IPS DF 4.7 (cell line): Measurements from ENCODE around the gene NT5E.

Experiments
- DNase-seq: peaks from one replicate; pipeline ENCODE4 v3.0.0-alpha.2; 2013; ENCODE audit warnings: low spot score; ENCODE audit errors: extremely low read depth

NT5E gene

DNA sequence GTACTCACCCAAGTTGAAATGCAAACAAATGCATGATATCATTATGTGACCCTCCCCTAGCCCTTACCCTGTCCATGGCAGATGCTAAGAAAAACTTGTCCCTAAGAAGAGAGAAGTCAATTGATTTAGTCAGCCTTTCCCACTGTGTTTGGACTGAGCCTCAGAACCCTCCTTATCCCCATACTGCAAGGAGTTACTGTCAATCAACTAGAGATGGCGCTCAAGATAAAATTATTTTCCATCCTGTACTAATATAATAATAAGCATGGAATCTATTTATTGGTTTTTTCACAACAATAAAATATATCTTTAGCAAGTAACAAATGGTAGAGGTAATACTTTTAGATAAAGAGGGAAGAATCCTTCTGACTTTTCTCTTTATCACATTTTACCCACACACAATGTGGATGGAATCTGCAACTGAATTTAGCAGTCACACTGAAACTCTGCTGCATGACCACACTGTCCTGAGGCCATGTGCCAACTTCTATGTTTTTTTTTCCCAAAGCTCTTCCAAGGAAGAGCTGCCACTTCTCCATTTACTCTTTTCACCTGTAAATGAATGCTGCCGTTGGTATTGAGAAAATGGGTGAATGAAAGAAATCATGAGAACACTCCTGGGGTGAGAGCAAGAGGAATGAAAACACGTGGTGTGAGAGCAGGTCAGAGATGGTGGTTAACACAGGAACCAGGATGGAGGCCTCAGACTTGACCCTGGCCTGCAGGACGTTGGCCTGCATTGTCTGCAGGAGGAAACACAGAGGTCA, 10.5 kb downstream of the NT5E start:
- DNase-seq, result no peak

DNA sequence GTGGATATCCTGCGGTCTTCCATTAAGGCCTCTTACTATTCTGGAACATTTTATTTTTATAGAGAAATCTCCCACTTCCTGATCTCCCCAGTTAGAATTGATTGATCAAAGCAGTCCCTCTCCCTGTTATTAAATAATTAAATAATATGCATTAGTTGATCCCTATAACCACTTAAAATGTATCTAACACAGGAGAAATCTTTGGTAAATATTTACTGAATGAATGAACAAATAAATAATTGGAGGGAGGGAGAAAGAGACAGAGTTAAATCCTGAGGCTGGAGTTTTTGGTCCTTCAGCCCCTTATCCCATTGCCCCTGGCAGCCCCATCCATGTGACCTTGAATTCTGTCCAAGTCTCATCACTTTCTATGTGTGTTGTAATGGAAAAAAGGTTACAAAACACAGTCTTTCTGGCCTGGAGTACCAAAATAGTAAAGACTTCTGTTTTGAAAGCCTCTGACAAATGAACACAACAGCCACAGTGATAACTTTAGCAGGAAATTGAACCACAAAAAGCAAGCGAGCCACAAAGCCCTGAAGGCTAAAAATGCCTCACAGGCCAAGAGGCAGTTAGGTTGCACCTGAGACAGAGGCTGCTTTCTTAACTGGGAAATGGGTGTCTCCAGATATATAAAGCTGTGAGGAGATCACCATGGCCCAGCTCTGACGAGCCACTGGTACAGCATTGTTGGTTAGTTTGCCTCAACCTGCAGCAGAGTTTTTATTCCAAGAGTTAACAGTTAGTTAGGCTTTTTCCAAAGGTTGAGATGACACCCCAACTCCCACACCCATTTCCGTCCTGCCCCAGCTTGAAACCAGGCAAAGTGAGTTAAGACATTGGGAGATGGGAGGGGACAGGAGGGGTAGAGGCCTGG, 11.3 kb downstream of the NT5E start:
- no peak for DNase-seq

DNA sequence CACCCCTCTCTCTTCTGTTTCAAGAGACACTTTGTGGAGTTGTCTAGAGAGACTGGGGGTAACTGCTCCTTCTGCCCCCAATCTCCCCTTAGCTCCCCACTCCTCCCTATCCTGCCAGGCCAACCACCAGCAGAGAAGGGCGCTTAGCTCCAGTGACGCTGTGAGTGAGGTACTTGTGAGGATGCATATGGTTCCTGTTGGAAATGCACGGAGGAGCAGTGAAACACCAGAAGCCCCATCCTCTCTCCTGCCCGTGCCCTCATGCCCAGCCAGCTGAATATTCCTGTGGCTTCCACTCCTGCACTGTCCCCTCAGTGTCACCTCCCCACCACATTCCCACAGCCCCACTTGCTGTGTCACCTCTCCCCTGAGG, 11.9 kb downstream of the NT5E start:
- no peak for DNase-seq

DNA sequence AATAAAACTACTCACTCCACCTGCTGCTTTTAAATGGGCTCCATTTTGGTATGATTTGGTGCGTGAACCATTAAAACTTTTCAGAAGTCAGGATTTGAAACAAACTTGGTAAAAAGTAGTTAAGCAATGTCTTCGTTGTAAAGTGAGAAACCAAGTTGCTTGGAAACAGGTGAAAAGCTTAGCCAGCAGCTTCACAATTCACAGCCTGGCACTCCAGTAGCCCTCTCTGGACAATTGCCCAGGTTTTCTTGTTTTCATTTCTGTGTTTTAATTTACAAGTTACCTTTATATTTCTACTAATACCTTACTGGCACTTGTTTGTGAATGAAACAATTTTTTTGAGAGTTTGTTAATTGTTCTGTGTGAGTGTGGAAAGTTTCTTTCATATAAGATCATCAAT, 12.8 kb downstream of the NT5E start:
- no peak for DNase-seq

DNA sequence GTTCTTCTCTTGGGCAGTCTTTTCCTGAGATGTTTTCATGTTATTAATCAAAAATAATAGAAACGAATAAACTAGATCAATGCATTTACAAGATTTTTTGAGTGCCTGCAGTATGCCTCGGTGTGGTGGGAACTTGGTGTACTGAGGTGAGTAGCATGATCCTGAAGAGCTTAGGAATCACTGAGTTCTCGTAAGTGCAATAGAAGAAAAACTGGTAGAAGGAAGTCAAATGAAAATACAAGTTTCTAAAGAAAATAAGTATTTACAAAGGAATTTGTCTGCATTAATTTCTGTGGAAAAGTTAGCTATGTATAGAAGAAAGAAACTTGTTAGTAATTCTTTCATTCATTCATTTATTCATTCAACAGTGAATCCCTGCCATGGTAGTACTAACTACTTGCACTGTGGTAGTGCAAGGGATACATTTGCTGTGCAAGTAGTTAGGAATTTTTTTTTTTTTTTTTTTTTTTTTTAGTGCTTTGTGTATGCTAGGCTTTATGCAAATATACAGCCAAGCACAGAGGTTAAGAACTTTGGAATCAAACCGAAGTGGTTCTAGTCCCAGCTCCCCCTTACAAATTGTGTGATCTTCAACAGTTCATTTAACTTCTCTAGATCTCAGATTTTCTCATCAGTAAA, 13.9 kb downstream of the NT5E start:
- DNase-seq, result no peak

GRCh38 chr6:85464260-85464644, 14.4 kb downstream of the NT5E start:
- DNase-seq, result no peak

- DNase-seq, result no peak
These were observed 14.9 kb downstream of the NT5E start for GRCh38 chr6:85464722-85465150.

GRCh38 chr6:85465762-85466161, 15.9 kb downstream of the NT5E start:
- DNase-seq, result no peak

- DNase-seq, result no peak
These were observed 18.4 kb downstream of the NT5E start for GRCh38 chr6:85468326-85468725.

GRCh38 chr6:85469276-85470022, 19.6 kb downstream of the NT5E start:
- DNase-seq, result no peak

- DNase-seq, result no peak
These were observed 20.1 kb downstream of the NT5E start for GRCh38 chr6:85470023-85470410.

- DNase-seq, result no peak
These were observed 22.9 kb downstream of the NT5E start for GRCh38 chr6:85472744-85473143.

DNA sequence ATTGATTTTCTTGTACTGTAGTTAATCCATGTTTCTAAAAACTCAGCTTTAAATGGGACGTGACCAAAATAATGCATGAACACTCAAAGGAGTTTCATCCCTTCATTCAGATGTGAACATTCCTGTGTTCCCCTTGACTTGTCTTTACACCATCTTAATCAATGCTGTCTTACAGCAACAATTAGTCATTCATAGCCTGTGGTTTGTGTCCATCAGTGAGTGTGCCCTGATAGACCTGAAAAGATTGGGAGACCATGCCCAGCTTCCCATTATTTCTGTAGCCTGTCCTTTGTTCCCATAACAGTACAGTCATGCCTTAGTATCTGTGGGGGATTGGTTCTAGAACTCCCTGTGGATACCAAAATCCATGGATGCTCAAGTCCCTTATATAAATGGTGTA, 23.9 kb downstream of the NT5E start:
- no peak for DNase-seq

- no peak for DNase-seq
These were observed 26.6 kb downstream of the NT5E start for GRCh38 chr6:85476532-85476931.

GRCh38 chr6:85479208-85479607, 29.3 kb downstream of the NT5E start:
- DNase-seq, result no peak

- no peak for DNase-seq
These were observed 32.5 kb downstream of the NT5E start for GRCh38 chr6:85482206-85482904.

DNA sequence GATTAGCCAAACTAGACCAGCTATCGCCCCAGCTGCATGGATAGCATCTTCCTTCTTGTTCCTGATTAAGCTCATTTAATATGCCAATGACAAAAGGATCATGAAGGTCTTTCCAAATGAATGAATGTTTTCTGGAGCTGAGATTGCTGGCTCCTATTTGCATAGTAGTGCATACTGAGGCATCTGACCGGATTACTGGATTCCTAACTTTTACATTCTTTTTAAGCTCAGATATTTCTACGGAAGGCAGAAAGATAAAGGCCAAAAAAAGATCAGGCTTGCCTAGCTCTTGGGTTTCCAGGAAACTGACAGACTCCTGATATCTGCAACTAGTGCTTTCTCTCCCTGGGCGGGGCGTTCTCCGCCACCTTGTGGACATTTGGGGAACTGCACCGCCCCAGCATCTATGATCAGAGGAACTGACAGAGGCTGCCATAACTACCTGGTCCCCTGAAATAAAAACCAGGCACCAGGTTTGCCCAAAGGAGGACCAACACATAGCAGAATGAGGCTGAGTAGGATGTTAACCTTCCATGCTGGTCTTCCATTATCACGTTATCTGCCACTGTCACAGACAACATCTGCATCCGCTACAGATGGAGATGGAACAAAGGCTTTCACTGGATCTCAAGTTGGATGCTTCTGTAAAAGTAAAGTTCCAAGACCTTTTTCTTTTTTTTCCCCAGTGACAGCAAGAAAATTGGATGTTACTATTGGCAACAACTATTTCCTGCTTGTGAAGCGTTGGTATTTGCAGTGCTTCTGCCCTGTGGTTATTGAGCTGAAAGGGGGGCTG, 33.2 kb downstream of the NT5E start:
- no peak for DNase-seq

DNA sequence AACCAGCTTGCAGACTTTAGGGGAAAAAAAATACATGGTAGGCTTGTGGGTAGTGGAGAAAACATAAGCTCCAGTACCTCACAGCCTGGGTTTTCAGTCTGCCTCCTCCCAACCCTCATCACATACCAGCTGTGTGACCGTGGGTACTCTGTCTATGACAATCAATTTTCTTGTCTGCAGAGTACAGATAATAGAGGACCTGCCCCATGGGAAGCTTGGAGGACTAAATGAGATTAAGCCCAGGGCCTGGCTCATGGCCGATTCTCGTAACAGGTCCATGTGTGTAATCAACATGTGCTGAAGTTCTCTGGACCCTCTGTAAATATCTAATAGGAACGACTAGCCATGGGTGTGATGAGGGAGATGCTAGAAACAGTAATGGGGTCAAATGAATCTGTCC, 34.0 kb downstream of the NT5E start:
- DNase-seq, result no peak

DNA sequence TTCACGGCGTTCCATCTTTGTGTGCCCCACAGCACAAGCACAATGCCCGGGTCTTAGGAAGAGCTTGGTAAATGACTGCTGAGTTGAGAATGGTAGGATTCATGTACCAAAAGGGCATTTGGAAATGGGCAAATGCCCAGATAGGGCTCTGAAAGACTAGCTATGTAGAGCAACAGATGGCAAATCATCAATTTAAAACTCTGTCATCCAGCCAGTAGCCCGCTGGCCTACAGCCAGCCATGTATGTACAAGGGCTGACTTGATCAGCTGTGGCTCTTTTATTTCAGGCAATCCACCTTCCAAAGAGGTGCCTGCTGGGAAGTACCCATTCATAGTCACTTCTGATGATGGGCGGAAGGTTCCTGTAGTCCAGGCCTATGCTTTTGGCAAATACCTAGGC, 35.1 kb downstream of the NT5E start:
- DNase-seq, result no peak
